Keratinocyte (primary cell): ENCODE measurements around the gene METAP1D. TPM values are rescaled to one million over a fixed set of nuclear protein-coding genes. Genes with fewer than 3 reads are reported as not detected.
A peak's percentile ranks its signal among the peaks of the same experiment; 100 is the strongest.

Experiments used
- DNase-seq: peaks from one replicate; pipeline ENCODE4 v3.0.0-alpha.2; 2011; ENCODE audit warnings: low read depth, missing footprints, low spot score
- FAIRE-seq: peaks from 2 replicates; lab custom pipeline; 2011; peaks lifted over from hg19 to GRCh38; lab: Jason Lieb, UNC
- H2AFZ ChIP-seq: 2 replicates; pipeline ENCODE4 v1.6.0; 2012; ENCODE audit warnings: low read length, control low read depth, inconsistent platforms; ENCODE audit not compliant: control insufficient read depth
- H3K27ac ChIP-seq: 2 replicates; pipeline ENCODE4 v1.5.1; 2011; ENCODE audit warnings: low read length; ENCODE audit not compliant: control insufficient read depth, insufficient read depth
- H3K27me3 ChIP-seq: 3 replicates; pipeline ENCODE4 v1.6.0; 2011; ENCODE audit warnings: low read length; ENCODE audit not compliant: control insufficient read depth, insufficient read depth; ENCODE audit errors: extremely low read depth
- H3K36me3 ChIP-seq, 2 experiments: 2 replicates in 1 of 2; 3 replicates in 1 of 2; pipeline ENCODE4 v1.5.1; 2011; ENCODE audit warnings: low read length in 2 of 2, mild to moderate bottlenecking in 1 of 2; ENCODE audit not compliant: control insufficient read depth in 2 of 2, insufficient read depth in 2 of 2; ENCODE audit errors: extremely low read depth in 1 of 2
- H3K4me1 ChIP-seq: 3 replicates; pipeline ENCODE4 v1.5.1; 2011; ENCODE audit warnings: low read length; ENCODE audit not compliant: control insufficient read depth, insufficient read depth; ENCODE audit errors: extremely low read depth
- H3K4me2 ChIP-seq: 3 replicates; pipeline ENCODE4 v1.6.0; 2011; ENCODE audit warnings: low read depth, low read length; ENCODE audit not compliant: control insufficient read depth, insufficient read depth; ENCODE audit errors: extremely low read depth
- H3K4me3 ChIP-seq, 3 experiments: fragments of 200-600 bp in 1 of 3; sonication (generic) in 1 of 3; 2 replicates in 2 of 3; 3 replicates in 1 of 3; pipeline ENCODE4 v1.5.1; 2011 to 2016; ENCODE audit warnings: low read length in 3 of 3, mild to moderate bottlenecking in 3 of 3, control low read depth in 2 of 3, inconsistent platforms in 1 of 3, low read depth in 1 of 3, mixed read lengths in 1 of 3, mixed run types in 1 of 3, moderate library complexity in 1 of 3; ENCODE audit not compliant: control insufficient read depth in 2 of 3, insufficient read depth in 2 of 3; ENCODE audit errors: extremely low read depth in 1 of 3
- H3K79me2 ChIP-seq: 2 replicates; pipeline ENCODE4 v1.6.0; 2012; ENCODE audit warnings: low read length; ENCODE audit not compliant: control insufficient read depth, insufficient read depth
- H3K9ac ChIP-seq: 3 replicates; pipeline ENCODE4 v1.6.0; 2011; ENCODE audit warnings: low read length; ENCODE audit not compliant: control insufficient read depth, insufficient read depth; ENCODE audit errors: extremely low read depth
- H3K9me1 ChIP-seq: 3 replicates; pipeline ENCODE4 v1.6.0; 2011; ENCODE audit warnings: low read length; ENCODE audit not compliant: control insufficient read depth, insufficient read depth; ENCODE audit errors: extremely low read depth
- H3K9me3 ChIP-seq: 2 replicates; pipeline ENCODE4 v1.5.1; 2012; ENCODE audit warnings: low read depth, low read length; ENCODE audit not compliant: control insufficient read depth
- H4K20me1 ChIP-seq: 3 replicates; pipeline ENCODE4 v1.6.0; 2011; ENCODE audit warnings: low read length; ENCODE audit not compliant: control insufficient read depth, insufficient read depth; ENCODE audit errors: extremely low read depth
- CTCF ChIP-seq, 3 experiments: IDR thresholded peaks in 1 of 3; conservative IDR thresholded peaks in 1 of 3; optimal IDR thresholded peaks in 1 of 3; 2 replicates in 2 of 3; 3 replicates in 1 of 3; pipeline versions ENCODE3 to v1.5.1; 2011; ENCODE audit warnings: low read length in 3 of 3, mild to moderate bottlenecking in 3 of 3, moderate library complexity in 2 of 3, control low read depth in 1 of 3, inconsistent platforms in 1 of 3; ENCODE audit not compliant: insufficient read depth in 2 of 3; ENCODE audit errors: extremely low read depth in 1 of 3
- EZH2 ChIP-seq: IDR thresholded peaks from one replicate; pipeline ENCODE4 v1.6.1; 2012; ENCODE audit warnings: inconsistent platforms, mild to moderate bottlenecking, low read length, moderate library complexity
- dilution Hi-C: fragments of 300-500 bp; cut with MboI; formaldehyde crosslinking; loops from one replicate; pipeline ENCODE4 v1.7.0; 2020; ENCODE audit warnings: low sequenced_read_pairs; ENCODE audit not compliant: extremely low pct_ligation_motif_present
- polyA plus RNA-seq, 5 experiments: library from polyadenylated mRNA; depleted of rRNA in 3 of 5; stranded (reverse) in 3 of 5; stranded (forward) in 1 of 5; unstranded in 1 of 5; fragments of >200 nt; gene quantifications; 1 replicate in 1 of 5; 2 replicates in 3 of 5; 3 replicates in 1 of 5; pipeline versions ENCODE4 v1.2.1 to v1.2.3, GENCODE V29; 2011 to 2012; ENCODE audit warnings: missing spikeins in 2 of 5, low read depth in 1 of 5, low replicate concordance in 1 of 5

Gene METAP1D
- polyA plus RNA-seq, 1 donor (not counting 4 experiments of a cell fraction or from before 2014, with no cell fraction given): 5.1 TPM

- Histone ChIP-seq H4K20me1 (no peaks in the 10 kb centered on the region), H3K4me2 (peak overlapping the region; percentile 91), H3K79me2 (no peaks in the 10 kb centered on the region), H3K4me3 (peak overlapping the region; percentile 45 to 72 (median 71)), H3K4me1 (peaks cover 57% of the 10 kb centered on the region), H3K9ac (peak overlapping the region; percentile 88), H3K36me3 (no peaks in the 10 kb centered on the region), H3K9me1 (no peaks in the 10 kb centered on the region), H3K27ac (peak overlapping the region; percentile 92), H2AFZ (peak overlapping the region; percentile 79), H3K27me3 (peaks cover 33% of the 10 kb centered on the region), H3K9me3 (no peaks in the 10 kb centered on the region)
- DNase-seq: peak; percentile 80
- TF ChIP-seq CTCF (optimal IDR thresholded peaks at IDR 0.05 in 1 of 3, IDR thresholded peaks at IDR 0.05 in 1 of 3, conservative IDR thresholded peaks at IDR 0.05 in 1 of 3; ENCODE audit: extremely low read depth in 1 of 3, insufficient read depth in 2 of 3, low read length in 3 of 3): no peak
- TF ChIP-seq EZH2: no peak
- dilution Hi-C loops: no loop called here
- FAIRE-seq: peak; percentile 79
Measured at GRCh38 chr2:172096626-172097547, 97.1 kb downstream of the METAP1D start.

- TF ChIP-seq EZH2: no peak
- TF ChIP-seq CTCF (optimal IDR thresholded peaks at IDR 0.05 in 1 of 3, IDR thresholded peaks at IDR 0.05 in 1 of 3, conservative IDR thresholded peaks at IDR 0.05 in 1 of 3; ENCODE audit: extremely low read depth in 1 of 3, insufficient read depth in 2 of 3, low read length in 3 of 3): no peak
- Histone ChIP-seq H3K4me1 (peaks cover 61% of the 10 kb centered on the region), H3K36me3 (no peaks in the 10 kb centered on the region), H3K9me3 (no peaks in the 10 kb centered on the region), H3K9me1 (no peaks in the 10 kb centered on the region), H3K4me2 (peak overlapping the region; percentile 91), H3K79me2 (no peaks in the 10 kb centered on the region), H3K9ac (peak overlapping the region; percentile 88), H2AFZ (no peak overlapping the region), H3K27me3 (peaks cover 26% of the 10 kb centered on the region), H3K4me3 (peak overlapping the region in 2 of 3 experiments; percentile 19 to 71), H3K27ac (peak overlapping the region; percentile 92), H4K20me1 (no peaks in the 10 kb centered on the region)
- DNase-seq: no peak
- peak; percentile 59 for FAIRE-seq
- dilution Hi-C loops: no loop called here
Measured at GRCh38 chr2:172097557-172098131, 97.9 kb downstream of the METAP1D start.
